DND-41 (cell line): Measurements from ENCODE around the gene KIF26A.

Experiments
- ATAC-seq: fragments of 200-7000 bp; cut with Tn5 transposase; 3 replicates; pipeline ENCODE4 v1.9.1; 2021; ENCODE audit warnings: low read depth; ENCODE audit not compliant: insufficient read depth
- DNase-seq: peaks from one replicate; pipeline ENCODE4 v3.0.0-alpha.2; 2020
- H2AFZ ChIP-seq: 2 replicates; pipeline ENCODE4 v1.6.0; 2012; ENCODE audit warnings: low read depth, low read length
- H3K27ac ChIP-seq: 2 replicates; pipeline ENCODE4 v1.5.1; 2012; ENCODE audit warnings: low read length, inconsistent platforms
- H3K27me3 ChIP-seq: fragments of 200-600 bp; sonication (generic); 2 replicates; pipeline ENCODE4 v1.6.0; 2012; ENCODE audit warnings: low read length, mild to moderate bottlenecking, inconsistent platforms; ENCODE audit not compliant: insufficient read depth, poor library complexity
- H3K36me3 ChIP-seq: 2 replicates; pipeline ENCODE4 v1.5.1; 2012; ENCODE audit warnings: low read length, inconsistent platforms; ENCODE audit not compliant: insufficient read depth
- H3K4me1 ChIP-seq: 2 replicates; pipeline ENCODE4 v1.5.1; 2012; ENCODE audit warnings: mild to moderate bottlenecking, low read length; ENCODE audit not compliant: insufficient read depth
- H3K4me2 ChIP-seq: 2 replicates; pipeline ENCODE4 v1.6.0; 2012; ENCODE audit warnings: mild to moderate bottlenecking, moderate library complexity, low read length, inconsistent platforms; ENCODE audit not compliant: insufficient read depth
- H3K4me3 ChIP-seq, 2 experiments: fragments of 200-600 bp in 1 of 2; shearing (Covaris generic) in 1 of 2; 2 replicates each; pipeline ENCODE4 v1.5.1; 2012 to 2016; ENCODE audit warnings: inconsistent platforms in 2 of 2, low read length in 2 of 2, mild to moderate bottlenecking in 2 of 2, low read depth in 1 of 2, moderate library complexity in 1 of 2
- H3K79me2 ChIP-seq: 2 replicates; pipeline ENCODE4 v1.6.0; 2012; ENCODE audit warnings: low read length, inconsistent platforms; ENCODE audit not compliant: insufficient read depth
- H3K9ac ChIP-seq: 2 replicates; pipeline ENCODE4 v1.6.0; 2012; ENCODE audit warnings: low read depth, mild to moderate bottlenecking, inconsistent platforms, low read length, moderate library complexity
- H3K9me3 ChIP-seq: 2 replicates; pipeline ENCODE4 v1.5.1; 2012; ENCODE audit warnings: low read length, moderate library complexity, mild to moderate bottlenecking, inconsistent platforms; ENCODE audit not compliant: insufficient read depth, severe bottlenecking
- H4K20me1 ChIP-seq: 2 replicates; pipeline ENCODE4 v1.6.0; 2012; ENCODE audit warnings: low read length; ENCODE audit not compliant: insufficient read depth
- CTCF ChIP-seq: IDR thresholded peaks from 2 replicates; pipeline ENCODE4 v1.5.1; 2012; ENCODE audit warnings: borderline replicate concordance, low read length, moderate library complexity, mild to moderate bottlenecking; ENCODE audit not compliant: poor library complexity, severe bottlenecking; ENCODE audit errors: extremely low read depth
- EZH2 ChIP-seq: IDR thresholded peaks from 3 replicates; pipeline ENCODE4 v1.6.1; 2012; ENCODE audit warnings: borderline replicate concordance, low read depth, mild to moderate bottlenecking, moderate library complexity, low read length, inconsistent platforms; ENCODE audit not compliant: severe bottlenecking

KIF26A gene

GRCh38 chr14:104091927-104092771 lies 46.2 kb upstream of the KIF26A start:
- Histone ChIP-seq H3K4me2 (no peak overlapping the region), H3K27me3 (no peaks in the 10 kb centered on the region), H3K79me2 (no peaks in the 10 kb centered on the region), H3K4me1 (no peaks in the 10 kb centered on the region), H3K27ac (no peak overlapping the region), H4K20me1 (no peaks in the 10 kb centered on the region; the same call in 1 of the 2 replicates), H3K9ac (no peak overlapping the region), H3K36me3 (no peaks in the 10 kb centered on the region), H3K9me3 (no peaks in the 10 kb centered on the region), H3K4me3 (no peak overlapping the region), H2AFZ (no peak overlapping the region)
- no peak for DNase-seq
- no peak for ATAC-seq
- no peak for TF ChIP-seq EZH2
- no peak for TF ChIP-seq CTCF

GRCh38 chr14:104092931-104093365 lies 45.4 kb upstream of the KIF26A start:
- no peaks in the 10 kb centered on the region for H3K9me3 ChIP-seq
- H3K36me3 ChIP-seq, result no peaks in the 10 kb centered on the region
- no peak overlapping the region for H3K4me3 ChIP-seq
- no peak overlapping the region for H3K9ac ChIP-seq
- TF ChIP-seq CTCF, result no peak
- H3K27me3 ChIP-seq, result no peaks in the 10 kb centered on the region
- H3K4me1 ChIP-seq, result no peaks in the 10 kb centered on the region
- ATAC-seq (no peak), DNase-seq (no peak)
- no peak overlapping the region for H3K4me2 ChIP-seq
- H4K20me1 ChIP-seq, result no peaks in the 10 kb centered on the region; the same call in 1 of the 2 replicates
- H3K79me2 ChIP-seq, result no peaks in the 10 kb centered on the region
- no peak overlapping the region for H2AFZ ChIP-seq
- H3K27ac ChIP-seq, result no peak overlapping the region

- H3K36me3 ChIP-seq, result no peaks in the 10 kb centered on the region
- H2AFZ ChIP-seq, result no peak overlapping the region
- TF ChIP-seq CTCF (no peak), EZH2 (no peak)
- H3K4me2 ChIP-seq, result no peak overlapping the region
- H3K79me2 ChIP-seq, result no peaks in the 10 kb centered on the region
- H3K9me3 ChIP-seq, result no peaks in the 10 kb centered on the region
- DNase-seq, result peak; percentile 10
- no peaks in the 10 kb centered on the region for H3K4me1 ChIP-seq
- H4K20me1 ChIP-seq, result no peaks in the 10 kb centered on the region; the same call in 1 of the 2 replicates
- no peak for ATAC-seq
- no peaks in the 10 kb centered on the region for H3K27me3 ChIP-seq
- H3K9ac ChIP-seq, result no peak overlapping the region
- no peak overlapping the region for H3K4me3 ChIP-seq
- no peak overlapping the region for H3K27ac ChIP-seq
Observed at GRCh38 chr14:104093366-104094055, 44.9 kb upstream of the KIF26A start.
